Nephron (organoid): Measurements from ENCODE around the gene CKB.

Source experiments
- H3K27ac Mint-ChIP-seq, 3 experiments: 2 replicates each; pipeline ENCODE4 v1.8.0; 2020; ENCODE audit warnings: mixed read lengths in 3 of 3, mild to moderate bottlenecking in 2 of 3, moderate library complexity in 1 of 3
- H3K27me3 Mint-ChIP-seq: 2 replicates; pipeline ENCODE4 v1.8.0; 2021; ENCODE audit warnings: low read depth, mild to moderate bottlenecking, moderate library complexity, mixed read lengths
- H3K36me3 Mint-ChIP-seq: 2 replicates; pipeline ENCODE4 v1.8.0; 2020; ENCODE audit warnings: low read depth, mixed read lengths
- H3K4me1 Mint-ChIP-seq: 2 replicates; pipeline ENCODE4 v1.8.0; 2020; ENCODE audit warnings: mixed read lengths
- H3K4me3 Mint-ChIP-seq, 3 experiments: 2 replicates each; pipeline ENCODE4 v1.8.0; 2020; ENCODE audit warnings: mild to moderate bottlenecking in 3 of 3, mixed read lengths in 3 of 3, moderate library complexity in 2 of 3
- H3K9me3 Mint-ChIP-seq: 2 replicates; pipeline ENCODE4 v1.8.0; 2020; ENCODE audit warnings: mixed read lengths
- CTCF ChIP-seq, 3 experiments: fragments of 200-600 bp; sonication (generic); IDR thresholded peaks; one replicate each; pipeline ENCODE4 v1.5.0; 2021; ENCODE audit warnings: antibody characterized with exemption in 3 of 3; ENCODE audit not compliant: unreplicated experiment in 3 of 3

Gene CKB

GRCh38 chr14:103522649-103523574, at the start of gene CKB:
Gene CKB (minus strand): TSS chr14:103522830. CDS start chr14:103522493, 337 bp downstream.
- H3K4me1 Mint-ChIP-seq: peaks cover 60% of the 10 kb centered on the region
- H3K4me3 Mint-ChIP-seq: peak within 1 kb of the TSS; percentile 74 to 82 (median 81)
- H3K36me3 Mint-ChIP-seq: peaks cover 8% of the 10 kb centered on the region
- H3K27me3 Mint-ChIP-seq: peaks cover 28% of the 10 kb centered on the region
- no peaks in the 10 kb centered on the region for H3K9me3 Mint-ChIP-seq
- peak within 1 kb of the TSS; percentile 79 to 96 (median 92) for H3K27ac Mint-ChIP-seq
- no peak for TF ChIP-seq CTCF (IDR thresholded peaks at IDR 0.05; ENCODE audit: unreplicated experiment in 3 of 3)

GRCh38 chr14:103569408-103569807, 46.8 kb upstream of the CKB start:
- Mint-ChIP-seq H3K9me3 (no peaks in the 10 kb centered on the region), H3K36me3 (peaks cover 14% of the 10 kb centered on the region), H3K27ac (peak overlapping the region; percentile 53 to 79 (median 77)), H3K27me3 (no peaks in the 10 kb centered on the region), H3K4me1 (peaks cover 14% of the 10 kb centered on the region), H3K4me3 (no peak overlapping the region)
- no peak for TF ChIP-seq CTCF (IDR thresholded peaks at IDR 0.05; ENCODE audit: unreplicated experiment in 3 of 3)

GRCh38 chr14:103568952-103569351, 46.3 kb upstream of the CKB start:
- Mint-ChIP-seq H3K4me3 (peak overlapping the region in 1 of 3 experiments; percentile 12), H3K27me3 (no peaks in the 10 kb centered on the region), H3K27ac (peak overlapping the region; percentile 53 to 79 (median 77)), H3K9me3 (no peaks in the 10 kb centered on the region), H3K4me1 (peaks cover 16% of the 10 kb centered on the region), H3K36me3 (peaks cover 9% of the 10 kb centered on the region)
- TF ChIP-seq CTCF (IDR thresholded peaks at IDR 0.05; ENCODE audit: unreplicated experiment in 3 of 3): no peak

GRCh38 chr14:103563844-103564505, 41.3 kb upstream of the CKB start:
- Mint-ChIP-seq H3K4me1 (peaks cover 41% of the 10 kb centered on the region), H3K4me3 (peak overlapping the region; percentile 94 to 99 (median 99)), H3K9me3 (no peaks in the 10 kb centered on the region), H3K36me3 (peaks cover 28% of the 10 kb centered on the region), H3K27me3 (no peaks in the 10 kb centered on the region), H3K27ac (peak overlapping the region; percentile 96 to 99 (median 98))
- no peak for TF ChIP-seq CTCF (IDR thresholded peaks at IDR 0.05; ENCODE audit: unreplicated experiment in 3 of 3)

- Mint-ChIP-seq H3K4me1 (peaks cover 46% of the 10 kb centered on the region), H3K27me3 (no peaks in the 10 kb centered on the region), H3K4me3 (peak overlapping the region; percentile 94 to 99 (median 99)), H3K36me3 (peaks cover 33% of the 10 kb centered on the region), H3K27ac (peak overlapping the region; percentile 96 to 99 (median 98)), H3K9me3 (no peaks in the 10 kb centered on the region)
- TF ChIP-seq CTCF (IDR thresholded peaks at IDR 0.05; ENCODE audit: unreplicated experiment in 3 of 3): no peak
These were observed 40.6 kb upstream of the CKB start for GRCh38 chr14:103563226-103563620.
